ENCODE data around the gene LAMA3. TPM values are rescaled to one million over a fixed set of nuclear protein-coding genes. Genes with fewer than 3 reads are reported as not detected.
"Not testable (repeated sequence)": the region's sequence is repeated elsewhere in the genome, so short reads cannot be mapped to it uniquely, and the experiment has no call there.

Gene LAMA3
- total RNA-seq, 1 experiment from 2014 or later: 6.4 TPM

- not testable (repeated sequence) for H3K27me3 ChIP-seq, DNase-seq, H3K36me3 ChIP-seq, H3K4me3 ChIP-seq, H3K9me3 ChIP-seq
Measured at GRCh38 chr18:23733265-23733664, 44.0 kb downstream of the LAMA3 start.

GRCh38 chr18:23733895-23734294 is 44.6 kb downstream of the LAMA3 start:
- Histone ChIP-seq H3K27me3 (no peaks in the 10 kb centered on the region), H3K36me3 (no peaks in the 10 kb centered on the region; the same call in 1 of the 2 replicates), H3K9me3 (no peaks in the 10 kb centered on the region), H3K4me3 (no peak overlapping the region)
- DNase-seq: no peak

GRCh38 chr18:23735021-23735464 is 45.8 kb downstream of the LAMA3 start:
- Histone ChIP-seq H3K27me3 (no peaks in the 10 kb centered on the region), H3K36me3 (no peaks in the 10 kb centered on the region; the same call in 1 of the 2 replicates), H3K4me3 (no peak overlapping the region), H3K9me3 (no peaks in the 10 kb centered on the region)
- no peak for DNase-seq

- Histone ChIP-seq H3K9me3 (no peaks in the 10 kb centered on the region), H3K27me3 (no peaks in the 10 kb centered on the region), H3K36me3 (no peaks in the 10 kb centered on the region; the same call in 1 of the 2 replicates), H3K4me3 (no peak overlapping the region)
- DNase-seq: no peak
Measured at GRCh38 chr18:23737578-23737977, 48.3 kb downstream of the LAMA3 start.

- DNase-seq: no peak
- H3K9me3 ChIP-seq: no peaks in the 10 kb centered on the region
- H3K27me3 ChIP-seq: no peaks in the 10 kb centered on the region
- H3K4me3 ChIP-seq: no peak overlapping the region
- no peaks in the 10 kb centered on the region; the same call in 1 of the 2 replicates for H3K36me3 ChIP-seq
Measured at GRCh38 chr18:23738151-23738550, 48.9 kb downstream of the LAMA3 start.

- no peaks in the 10 kb centered on the region for H3K27me3 ChIP-seq
- no peak overlapping the region for H3K4me3 ChIP-seq
- H3K9me3 ChIP-seq: no peaks in the 10 kb centered on the region
- H3K36me3 ChIP-seq: no peaks in the 10 kb centered on the region; the same call in 1 of the 2 replicates
- DNase-seq: no peak
Measured at GRCh38 chr18:23738575-23738974, 49.3 kb downstream of the LAMA3 start.

GRCh38 chr18:23740105-23740830 is 51.0 kb downstream of the LAMA3 start:
- no peaks in the 10 kb centered on the region for H3K36me3 ChIP-seq
- DNase-seq: peak; percentile 66
- no peaks in the 10 kb centered on the region for H3K27me3 ChIP-seq
- H3K9me3 ChIP-seq: no peaks in the 10 kb centered on the region
- no peak overlapping the region for H3K4me3 ChIP-seq

- not testable (repeated sequence) for H3K36me3 ChIP-seq, H3K4me3 ChIP-seq, DNase-seq, H3K9me3 ChIP-seq, H3K27me3 ChIP-seq
Measured at GRCh38 chr18:23741967-23742366, 52.7 kb downstream of the LAMA3 start.

GRCh38 chr18:23743733-23744333 is 54.6 kb downstream of the LAMA3 start:
- H3K36me3 ChIP-seq: peaks cover 7% of the 10 kb centered on the region
- no peaks in the 10 kb centered on the region for H3K27me3 ChIP-seq
- no peak overlapping the region for H3K4me3 ChIP-seq
- H3K9me3 ChIP-seq: no peaks in the 10 kb centered on the region
- DNase-seq: no peak

- DNase-seq: no peak
- no peak overlapping the region for H3K4me3 ChIP-seq
- no peaks in the 10 kb centered on the region for H3K9me3 ChIP-seq
- H3K27me3 ChIP-seq: no peaks in the 10 kb centered on the region
- H3K36me3 ChIP-seq: peaks cover 13% of the 10 kb centered on the region
Measured at GRCh38 chr18:23745366-23745765, 56.1 kb downstream of the LAMA3 start.

GRCh38 chr18:23746851-23747250 is 57.6 kb downstream of the LAMA3 start:
- H3K27me3 ChIP-seq: no peaks in the 10 kb centered on the region
- H3K9me3 ChIP-seq: no peaks in the 10 kb centered on the region

GRCh38 chr18:23752363-23752762 is 63.1 kb downstream of the LAMA3 start:
- DNase-seq: no peak
- H3K9me3 ChIP-seq: no peaks in the 10 kb centered on the region
- H3K27me3 ChIP-seq: no peaks in the 10 kb centered on the region
- peaks cover 49% of the 10 kb centered on the region for H3K36me3 ChIP-seq
- H3K4me3 ChIP-seq: no peak overlapping the region

More at GRCh38 chr18:23746851-23747250, 57.6 kb downstream of the LAMA3 start:
- Histone ChIP-seq H3K4me3 (no peak overlapping the region), H3K36me3 (peaks cover 21% of the 10 kb centered on the region)
- DNase-seq: no peak

GRCh38 chr18:23752796-23753195 is 63.5 kb downstream of the LAMA3 start:
- Histone ChIP-seq H3K9me3 (no peaks in the 10 kb centered on the region), H3K36me3 (peaks cover 49% of the 10 kb centered on the region), H3K4me3 (no peak overlapping the region), H3K27me3 (no peaks in the 10 kb centered on the region)
- DNase-seq: peak; percentile 86

GRCh38 chr18:23756590-23757436 is 67.6 kb downstream of the LAMA3 start:
- H3K9me3 ChIP-seq: no peaks in the 10 kb centered on the region
- H3K4me3 ChIP-seq: no peak overlapping the region
- DNase-seq: no peak

GRCh38 chr18:23757437-23757733 is 68.1 kb downstream of the LAMA3 start:
- Histone ChIP-seq H3K4me3 (no peak overlapping the region), H3K9me3 (no peaks in the 10 kb centered on the region), H3K36me3 (peaks cover 26% of the 10 kb centered on the region), H3K27me3 (no peaks in the 10 kb centered on the region)
- DNase-seq: no peak

More at GRCh38 chr18:23756590-23757436, 67.6 kb downstream of the LAMA3 start:
- H3K27me3 ChIP-seq: no peaks in the 10 kb centered on the region
- peaks cover 27% of the 10 kb centered on the region for H3K36me3 ChIP-seq

GRCh38 chr18:23758281-23758680 is 69.0 kb downstream of the LAMA3 start:
- Histone ChIP-seq H3K36me3 (peaks cover 22% of the 10 kb centered on the region), H3K9me3 (no peaks in the 10 kb centered on the region), H3K4me3 (no peak overlapping the region), H3K27me3 (no peaks in the 10 kb centered on the region)
- no peak for DNase-seq

- Histone ChIP-seq H3K4me3 (no peak overlapping the region), H3K36me3 (peaks cover 15% of the 10 kb centered on the region), H3K9me3 (no peaks in the 10 kb centered on the region), H3K27me3 (no peaks in the 10 kb centered on the region)
- DNase-seq: no peak
Measured at GRCh38 chr18:23761941-23762340, 72.7 kb downstream of the LAMA3 start.
